GM10266 (cell line): Measurements from ENCODE around the gene SATL1.

Experiments used
- DNase-seq: peaks from one replicate; pipeline ENCODE4 v3.0.0; 2012; ENCODE audit errors: extremely low spot score
- CTCF ChIP-seq: IDR thresholded peaks from 2 replicates; pipeline ENCODE4 v1.5.1; 2012; ENCODE audit warnings: mild to moderate bottlenecking, low read depth; ENCODE audit not compliant: control insufficient read depth, insufficient read depth; ENCODE audit errors: missing control alignments

Gene SATL1

GRCh38 chrX:85136409-85136808 lies 107.2 kb downstream of the SATL1 start:
- no peak for TF ChIP-seq CTCF
- no peak for DNase-seq

GRCh38 chrX:85115252-85115651 lies 128.3 kb downstream of the SATL1 start:
- DNase-seq = no peak
- no peak for TF ChIP-seq CTCF

GRCh38 chrX:85114776-85115175 lies 128.8 kb downstream of the SATL1 start:
- TF ChIP-seq CTCF = no peak
- DNase-seq = no peak

- no peak for DNase-seq
- no peak for TF ChIP-seq CTCF
Measured at GRCh38 chrX:85114171-85114570, 129.4 kb downstream of the SATL1 start.

- no peak for TF ChIP-seq CTCF
- no peak for DNase-seq
Measured at GRCh38 chrX:85113746-85114145, 129.8 kb downstream of the SATL1 start.

GRCh38 chrX:85112293-85112692 lies 131.3 kb downstream of the SATL1 start:
- DNase-seq = no peak
- TF ChIP-seq CTCF = no peak

GRCh38 chrX:85111347-85111746 lies 132.2 kb downstream of the SATL1 start:
- DNase-seq = peak; percentile 1
- TF ChIP-seq CTCF = peak; percentile 43
